DND-41 (cell line): ENCODE results near the gene PTPRK.

Experiments used
- ATAC-seq: fragments of 200-7000 bp; cut with Tn5 transposase; 3 replicates; pipeline ENCODE4 v1.9.1; 2021; ENCODE audit warnings: low read depth; ENCODE audit not compliant: insufficient read depth
- DNase-seq: peaks from one replicate; pipeline ENCODE4 v3.0.0-alpha.2; 2020
- H2AFZ ChIP-seq: 2 replicates; pipeline ENCODE4 v1.6.0; 2012; ENCODE audit warnings: low read depth, low read length
- H3K27ac ChIP-seq: 2 replicates; pipeline ENCODE4 v1.5.1; 2012; ENCODE audit warnings: low read length, inconsistent platforms
- H3K27me3 ChIP-seq: fragments of 200-600 bp; sonication (generic); 2 replicates; pipeline ENCODE4 v1.6.0; 2012; ENCODE audit warnings: low read length, mild to moderate bottlenecking, inconsistent platforms; ENCODE audit not compliant: insufficient read depth, poor library complexity
- H3K36me3 ChIP-seq: 2 replicates; pipeline ENCODE4 v1.5.1; 2012; ENCODE audit warnings: low read length, inconsistent platforms; ENCODE audit not compliant: insufficient read depth
- H3K4me1 ChIP-seq: 2 replicates; pipeline ENCODE4 v1.5.1; 2012; ENCODE audit warnings: mild to moderate bottlenecking, low read length; ENCODE audit not compliant: insufficient read depth
- H3K4me2 ChIP-seq: 2 replicates; pipeline ENCODE4 v1.6.0; 2012; ENCODE audit warnings: mild to moderate bottlenecking, moderate library complexity, low read length, inconsistent platforms; ENCODE audit not compliant: insufficient read depth
- H3K4me3 ChIP-seq, 2 experiments: fragments of 200-600 bp in 1 of 2; shearing (Covaris generic) in 1 of 2; 2 replicates each; pipeline ENCODE4 v1.5.1; 2012 to 2016; ENCODE audit warnings: inconsistent platforms in 2 of 2, low read length in 2 of 2, mild to moderate bottlenecking in 2 of 2, low read depth in 1 of 2, moderate library complexity in 1 of 2
- H3K79me2 ChIP-seq: 2 replicates; pipeline ENCODE4 v1.6.0; 2012; ENCODE audit warnings: low read length, inconsistent platforms; ENCODE audit not compliant: insufficient read depth
- H3K9ac ChIP-seq: 2 replicates; pipeline ENCODE4 v1.6.0; 2012; ENCODE audit warnings: low read depth, mild to moderate bottlenecking, inconsistent platforms, low read length, moderate library complexity
- H3K9me3 ChIP-seq: 2 replicates; pipeline ENCODE4 v1.5.1; 2012; ENCODE audit warnings: low read length, moderate library complexity, mild to moderate bottlenecking, inconsistent platforms; ENCODE audit not compliant: insufficient read depth, severe bottlenecking
- H4K20me1 ChIP-seq: 2 replicates; pipeline ENCODE4 v1.6.0; 2012; ENCODE audit warnings: low read length; ENCODE audit not compliant: insufficient read depth
- EZH2 ChIP-seq: IDR thresholded peaks from 3 replicates; pipeline ENCODE4 v1.6.1; 2012; ENCODE audit warnings: borderline replicate concordance, low read depth, mild to moderate bottlenecking, moderate library complexity, low read length, inconsistent platforms; ENCODE audit not compliant: severe bottlenecking
- TF ChIP-seq, protein P1 (sequence below): IDR thresholded peaks from 2 replicates; pipeline ENCODE4 v1.5.1; 2012; ENCODE audit warnings: borderline replicate concordance, low read length, moderate library complexity, mild to moderate bottlenecking; ENCODE audit not compliant: poor library complexity, severe bottlenecking; ENCODE audit errors: extremely low read depth

PTPRK gene

DNA sequence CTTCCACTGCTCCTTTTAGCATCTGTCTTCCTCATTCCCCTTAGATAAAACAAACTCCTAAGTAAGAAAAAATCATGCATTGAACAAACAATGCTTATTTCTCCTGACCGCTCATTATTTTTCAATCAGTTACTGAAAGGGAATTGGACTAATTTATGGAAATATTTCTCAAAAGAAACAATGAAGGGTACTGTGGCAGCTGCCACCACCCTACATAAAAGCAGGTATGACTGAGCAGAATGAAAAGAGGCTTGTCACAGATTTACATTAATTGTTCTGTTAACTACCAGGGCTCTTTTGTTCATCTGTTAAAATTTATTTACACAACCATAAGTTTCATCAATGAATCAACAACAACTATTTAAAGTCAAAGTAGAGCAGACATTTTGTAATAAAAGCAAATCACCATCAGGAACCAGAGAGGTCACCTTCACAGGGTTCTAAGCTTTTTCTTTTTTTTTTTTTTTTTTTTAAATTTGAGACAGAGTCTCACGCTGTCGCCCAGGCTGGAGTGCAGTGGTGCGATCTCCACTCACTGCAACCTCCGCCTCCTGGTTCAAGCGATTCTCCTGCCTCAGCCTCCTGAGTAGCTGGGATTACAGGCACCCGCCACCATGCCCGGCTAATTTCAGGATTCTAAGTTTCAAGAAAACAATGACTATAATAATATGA is 204.0 kb downstream of the PTPRK start:
- Histone ChIP-seq H3K27me3 (no peaks in the 10 kb centered on the region), H3K79me2 (no peaks in the 10 kb centered on the region), H3K4me1 (0 out of 2 replicates have a peak, but pooled peaks cover 3% of the 10 kb centered on the region), H3K4me3 (no peak overlapping the region), H3K9me3 (no peaks in the 10 kb centered on the region), H3K4me2 (no peak overlapping the region), H3K9ac (no peak overlapping the region), H4K20me1 (no peaks in the 10 kb centered on the region), H3K27ac (no peak overlapping the region), H2AFZ (no peak overlapping the region), H3K36me3 (no peaks in the 10 kb centered on the region)
- ATAC-seq = no peak
- DNase-seq = no peak
- TF ChIP-seq EZH2 = no peak
- TF ChIP-seq, protein P1, sequence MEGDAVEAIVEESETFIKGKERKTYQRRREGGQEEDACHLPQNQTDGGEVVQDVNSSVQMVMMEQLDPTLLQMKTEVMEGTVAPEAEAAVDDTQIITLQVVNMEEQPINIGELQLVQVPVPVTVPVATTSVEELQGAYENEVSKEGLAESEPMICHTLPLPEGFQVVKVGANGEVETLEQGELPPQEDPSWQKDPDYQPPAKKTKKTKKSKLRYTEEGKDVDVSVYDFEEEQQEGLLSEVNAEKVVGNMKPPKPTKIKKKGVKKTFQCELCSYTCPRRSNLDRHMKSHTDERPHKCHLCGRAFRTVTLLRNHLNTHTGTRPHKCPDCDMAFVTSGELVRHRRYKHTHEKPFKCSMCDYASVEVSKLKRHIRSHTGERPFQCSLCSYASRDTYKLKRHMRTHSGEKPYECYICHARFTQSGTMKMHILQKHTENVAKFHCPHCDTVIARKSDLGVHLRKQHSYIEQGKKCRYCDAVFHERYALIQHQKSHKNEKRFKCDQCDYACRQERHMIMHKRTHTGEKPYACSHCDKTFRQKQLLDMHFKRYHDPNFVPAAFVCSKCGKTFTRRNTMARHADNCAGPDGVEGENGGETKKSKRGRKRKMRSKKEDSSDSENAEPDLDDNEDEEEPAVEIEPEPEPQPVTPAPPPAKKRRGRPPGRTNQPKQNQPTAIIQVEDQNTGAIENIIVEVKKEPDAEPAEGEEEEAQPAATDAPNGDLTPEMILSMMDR = no peak

DNA sequence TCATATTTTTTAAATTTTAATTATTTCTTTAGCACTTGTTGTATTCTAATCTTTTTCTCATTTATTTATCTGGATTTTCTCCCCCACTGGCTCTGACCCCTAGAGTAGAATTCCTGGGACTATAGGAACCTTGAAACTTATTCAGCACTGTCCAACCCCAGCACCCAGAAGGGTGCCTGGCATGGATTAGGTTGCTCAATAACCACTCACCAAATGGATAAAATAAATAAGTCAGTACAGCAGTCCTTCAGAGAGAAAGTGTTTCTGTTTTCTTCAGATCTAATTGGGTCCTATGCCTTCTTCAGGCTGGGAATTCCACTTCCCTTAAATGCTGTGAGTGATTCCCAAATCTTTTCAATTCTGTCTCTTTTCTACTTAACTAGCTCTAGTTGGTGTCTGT is 206.2 kb downstream of the PTPRK start:
- no peaks in the 10 kb centered on the region for H3K36me3 ChIP-seq
- H3K9ac ChIP-seq = no peak overlapping the region
- no peaks in the 10 kb centered on the region for H3K27me3 ChIP-seq

DNA sequence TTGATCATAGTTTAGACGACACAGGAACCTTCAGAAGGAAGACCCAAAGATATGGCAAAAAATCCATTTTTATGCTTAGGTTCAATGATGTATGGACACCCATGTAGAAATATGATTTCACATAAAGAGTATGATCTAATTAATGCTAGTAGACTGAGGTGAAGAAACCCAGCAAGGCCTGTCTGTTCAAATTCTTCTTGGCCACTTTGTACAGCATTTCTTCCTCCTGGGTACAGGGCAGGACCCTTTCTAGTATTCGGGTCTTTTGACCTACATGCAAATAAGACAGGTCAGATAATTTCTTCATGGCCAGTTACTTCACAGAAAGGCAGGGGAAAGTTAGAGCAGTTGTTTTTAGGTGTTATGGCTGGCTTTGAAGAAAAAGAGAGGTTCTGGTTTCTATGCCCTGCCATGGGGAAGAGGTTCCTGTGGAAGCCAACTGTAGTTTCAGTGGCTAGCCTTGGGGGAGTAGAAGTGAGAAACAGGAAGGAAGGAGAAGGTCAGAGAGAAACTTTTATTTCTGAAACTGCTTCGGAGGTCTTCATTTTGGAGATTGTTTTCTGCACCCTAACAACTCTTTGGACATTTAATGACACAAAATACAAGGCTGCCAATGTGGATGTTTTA is 208.3 kb downstream of the PTPRK start:
- Histone ChIP-seq H2AFZ (no peak overlapping the region), H3K27ac (no peak overlapping the region), H3K79me2 (no peaks in the 10 kb centered on the region), H3K4me2 (no peak overlapping the region), H3K27me3 (no peaks in the 10 kb centered on the region), H3K4me1 (0 out of 2 replicates have a peak, but pooled peaks cover 3% of the 10 kb centered on the region), H4K20me1 (no peaks in the 10 kb centered on the region), H3K36me3 (no peaks in the 10 kb centered on the region), H3K9ac (no peak overlapping the region), H3K4me3 (no peak overlapping the region), H3K9me3 (no peaks in the 10 kb centered on the region)
- ATAC-seq (no peak), DNase-seq (no peak)
- TF ChIP-seq, protein P1 = no peak
- TF ChIP-seq EZH2 = no peak

More for the DNA sequence above, 206.2 kb downstream of the PTPRK start:
- no peak overlapping the region for H2AFZ ChIP-seq
- no peak for TF ChIP-seq EZH2
- TF ChIP-seq, protein P1 = no peak
- ATAC-seq (no peak), DNase-seq (no peak)
- no peak overlapping the region for H3K4me2 ChIP-seq
- H3K4me3 ChIP-seq = no peak overlapping the region
- H3K9me3 ChIP-seq = no peaks in the 10 kb centered on the region
- H3K79me2 ChIP-seq = no peaks in the 10 kb centered on the region
- H3K4me1 ChIP-seq = 0 out of 2 replicates have a peak, but pooled peaks cover 3% of the 10 kb centered on the region
- H3K27ac ChIP-seq = no peak overlapping the region
- H4K20me1 ChIP-seq = no peaks in the 10 kb centered on the region
